GM23338 (cell line): ENCODE data around the gene NSD1. TPM values are rescaled to one million over a fixed set of nuclear protein-coding genes. Genes with fewer than 3 reads are reported as not detected.

Experiments used
- ATAC-seq: fragments of 200-7000 bp; cut with Tn5 transposase; 3 replicates; pipeline ENCODE4 v1.9.1; 2020
- DNase-seq: peaks from one replicate; pipeline ENCODE4 v3.0.0-alpha.2; 2015; ENCODE audit warnings: low spot score
- H2AFZ ChIP-seq: fragments of 200-600 bp; sonication (generic); 2 replicates; pipeline ENCODE4 v1.8.0; 2016; ENCODE audit warnings: antibody characterized with exemption, mild to moderate bottlenecking, moderate library complexity
- H3F3A ChIP-seq: fragments of 200-600 bp; sonication (generic); replicated peaks from 2 replicates; pipeline ENCODE4 v1.8.0; 2017; ENCODE audit warnings: antibody characterized with exemption, mixed run types, low read depth
- H3K27ac ChIP-seq: fragments of 200-600 bp; sonication (generic); 2 replicates; pipeline ENCODE4 v1.6.1; 2016; ENCODE audit warnings: low read depth
- H3K27me3 ChIP-seq: fragments of 200-600 bp; sonication (generic); 2 replicates; pipeline ENCODE4 v1.8.0; 2016; ENCODE audit warnings: mild to moderate bottlenecking, mixed run types, moderate library complexity; ENCODE audit not compliant: insufficient read depth
- H3K36me3 ChIP-seq: fragments of 200-600 bp; sonication (generic); 2 replicates; pipeline ENCODE4 v1.8.0; 2016; ENCODE audit warnings: mild to moderate bottlenecking; ENCODE audit not compliant: insufficient read depth
- H3K4me1 ChIP-seq: fragments of 200-600 bp; sonication (generic); 2 replicates; pipeline ENCODE4 v1.8.0; 2016; ENCODE audit warnings: mild to moderate bottlenecking, moderate library complexity; ENCODE audit not compliant: insufficient read depth
- H3K4me2 ChIP-seq: fragments of 200-600 bp; sonication (generic); 2 replicates; pipeline ENCODE4 v1.7.1; 2017; ENCODE audit warnings: mixed run types
- H3K4me3 ChIP-seq: fragments of 200-600 bp; sonication (generic); 2 replicates; pipeline ENCODE4 v1.6.1; 2016; ENCODE audit warnings: mixed run types
- H3K79me2 ChIP-seq: fragments of 200-600 bp; sonication (generic); replicated peaks from 2 replicates; pipeline ENCODE4 v1.8.0; 2017; ENCODE audit warnings: mild to moderate bottlenecking; ENCODE audit not compliant: insufficient read depth
- H3K9me2 ChIP-seq: fragments of 200-600 bp; sonication (generic); 2 replicates; pipeline ENCODE4 v1.8.0; 2017; ENCODE audit not compliant: insufficient read depth
- H4K20me1 ChIP-seq: fragments of 200-600 bp; sonication (generic); replicated peaks from 2 replicates; pipeline ENCODE4 v1.8.0; 2017; ENCODE audit warnings: mild to moderate bottlenecking; ENCODE audit not compliant: insufficient read depth
- H3K27ac Mint-ChIP-seq: 2 replicates; pipeline ENCODE4 v1.8.0; 2020; ENCODE audit warnings: inconsistent platforms, mild to moderate bottlenecking, moderate library complexity, mixed read lengths
- H3K27me3 Mint-ChIP-seq: 3 replicates; pipeline ENCODE4 v1.8.0; 2022; ENCODE audit warnings: low read depth, mild to moderate bottlenecking, moderate library complexity, mixed read lengths, inconsistent platforms; ENCODE audit not compliant: insufficient read depth, poor library complexity
- H3K36me3 Mint-ChIP-seq: 3 replicates; pipeline ENCODE4 v1.8.0; 2021; ENCODE audit warnings: low read depth, mild to moderate bottlenecking, inconsistent platforms, moderate library complexity, mixed read lengths
- H3K4me1 Mint-ChIP-seq: 3 replicates; pipeline ENCODE4 v1.8.0; 2020; ENCODE audit warnings: mild to moderate bottlenecking, inconsistent platforms, mixed read lengths
- H3K4me3 Mint-ChIP-seq: 3 replicates; pipeline ENCODE4 v1.8.0; 2021; ENCODE audit warnings: moderate library complexity, mild to moderate bottlenecking, inconsistent platforms, mixed read lengths
- H3K9me3 Mint-ChIP-seq: 3 replicates; pipeline ENCODE4 v1.8.0; 2020; ENCODE audit warnings: moderate library complexity, mild to moderate bottlenecking, inconsistent platforms, mixed read lengths
- CREB1 ChIP-seq: fragments of 250-450 bp; sonication (Bioruptor Pico); IDR thresholded peaks from 2 replicates; pipeline ENCODE4 v1.5.0; 2020; ENCODE audit warnings: low read depth, mild to moderate bottlenecking, moderate library complexity
- EZH2 ChIP-seq: fragments of 200-600 bp; sonication (generic); IDR thresholded peaks from one replicate; pipeline ENCODE4 v1.8.0; 2017; ENCODE audit warnings: antibody characterized with exemption, mild to moderate bottlenecking, low read depth; ENCODE audit not compliant: unreplicated experiment
- JUNB ChIP-seq: IDR thresholded peaks from one replicate; pipeline ENCODE4 v1.6.1; 2016; ENCODE audit warnings: antibody characterized with exemption; ENCODE audit not compliant: unreplicated experiment
- NANOG ChIP-seq: IDR thresholded peaks from 2 replicates; pipeline ENCODE4 v1.6.1; 2016; ENCODE audit warnings: antibody characterized with exemption, borderline replicate concordance
- ZNF114 ChIP-seq: fragments of 250-450 bp; sonication (Bioruptor Pico); IDR thresholded peaks from 2 replicates; pipeline ENCODE4 v1.5.0; 2020; ENCODE audit warnings: mild to moderate bottlenecking, moderate library complexity
- polyA plus RNA-seq: library from polyadenylated mRNA; unstranded; fragments of >200 nt; fragmentation: Nextera tagmentation; extraction: Ambion mirVana; gene quantifications from 2 replicates; pipeline ENCODE4 v1.2.1, GENCODE V29; 2016
- total RNA-seq: library from RNA; depleted of rRNA; stranded (reverse); fragments of >200 nt; shearing (Covaris generic); gene quantifications from 2 replicates; pipeline ENCODE4 v1.2.3, GENCODE V29; 2014
- TF ChIP-seq, protein P1 (sequence below): IDR thresholded peaks from one replicate; pipeline ENCODE4 v1.6.1; 2018; ENCODE audit warnings: antibody characterized with exemption; ENCODE audit not compliant: unreplicated experiment
- TF ChIP-seq, protein P2 (sequence below): fragments of 250-450 bp; sonication (Bioruptor Pico); IDR thresholded peaks from 2 replicates; pipeline ENCODE4 v1.5.0; 2020; ENCODE audit warnings: mild to moderate bottlenecking, moderate library complexity
- TF ChIP-seq, protein P3 (sequence below), 2 experiments: fragments of 200-600 bp in 1 of 2; sonication (generic) in 1 of 2; conservative IDR thresholded peaks; 2 replicates each; pipeline versions ENCODE4 v1.5.1 to v1.6.1; 2016 to 2017; ENCODE audit warnings: antibody characterized with exemption in 2 of 2, low read depth in 2 of 2, mild to moderate bottlenecking in 2 of 2, moderate library complexity in 1 of 2

The NSD1 gene
- total and polyA plus RNA-seq, 2 experiments from 2014 or later, result 96.4 to 106 TPM

DNA sequence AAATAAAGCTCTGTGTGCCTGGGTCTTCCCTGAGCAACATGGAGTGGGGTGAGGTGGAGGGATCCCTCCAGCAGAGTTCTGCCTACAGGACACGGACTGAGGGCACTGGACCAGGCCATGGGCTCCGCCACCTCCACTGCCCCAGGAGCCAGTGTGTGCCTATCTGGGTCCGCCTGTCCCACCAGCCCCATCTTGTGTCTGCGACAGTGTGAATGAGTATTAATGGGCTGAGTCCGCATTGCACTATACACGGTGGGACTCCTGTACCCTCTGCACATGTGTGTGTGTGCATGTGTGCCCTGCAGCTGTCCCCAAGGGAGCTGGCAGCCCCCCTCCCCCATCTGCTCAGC, 35.5 kb upstream of the NSD1 start:
- Histone ChIP-seq H3K4me2 (no peak overlapping the region), H3K27me3 (no peaks in the 10 kb centered on the region), H3K9me2 (no peaks in the 10 kb centered on the region), H3K79me2 (no peaks in the 10 kb centered on the region), H3K4me1 (peaks cover 18% of the 10 kb centered on the region), H2AFZ (no peak overlapping the region), H3K36me3 (no peaks in the 10 kb centered on the region), H3K27ac (no peak overlapping the region), H3F3A (0 out of 2 replicates have a peak, but pooled peaks cover 8% of the 10 kb centered on the region), H3K4me3 (no peak overlapping the region), H4K20me1 (peaks cover 5% of the 10 kb centered on the region; the same call in 1 of the 2 replicates)
- peaks cover 22% of the 10 kb centered on the region for H3K36me3 Mint-ChIP-seq
- peaks cover 19% of the 10 kb centered on the region for H3K4me1 Mint-ChIP-seq
- no peak overlapping the region for H3K4me3 Mint-ChIP-seq
- no peaks in the 10 kb centered on the region for H3K9me3 Mint-ChIP-seq
- H3K27me3 Mint-ChIP-seq, result peaks cover 12% of the 10 kb centered on the region
- TF ChIP-seq ZNF114 (CRISPR knock-in tag), result no peak
- TF ChIP-seq JUNB, result no peak
- TF ChIP-seq, protein P1, sequence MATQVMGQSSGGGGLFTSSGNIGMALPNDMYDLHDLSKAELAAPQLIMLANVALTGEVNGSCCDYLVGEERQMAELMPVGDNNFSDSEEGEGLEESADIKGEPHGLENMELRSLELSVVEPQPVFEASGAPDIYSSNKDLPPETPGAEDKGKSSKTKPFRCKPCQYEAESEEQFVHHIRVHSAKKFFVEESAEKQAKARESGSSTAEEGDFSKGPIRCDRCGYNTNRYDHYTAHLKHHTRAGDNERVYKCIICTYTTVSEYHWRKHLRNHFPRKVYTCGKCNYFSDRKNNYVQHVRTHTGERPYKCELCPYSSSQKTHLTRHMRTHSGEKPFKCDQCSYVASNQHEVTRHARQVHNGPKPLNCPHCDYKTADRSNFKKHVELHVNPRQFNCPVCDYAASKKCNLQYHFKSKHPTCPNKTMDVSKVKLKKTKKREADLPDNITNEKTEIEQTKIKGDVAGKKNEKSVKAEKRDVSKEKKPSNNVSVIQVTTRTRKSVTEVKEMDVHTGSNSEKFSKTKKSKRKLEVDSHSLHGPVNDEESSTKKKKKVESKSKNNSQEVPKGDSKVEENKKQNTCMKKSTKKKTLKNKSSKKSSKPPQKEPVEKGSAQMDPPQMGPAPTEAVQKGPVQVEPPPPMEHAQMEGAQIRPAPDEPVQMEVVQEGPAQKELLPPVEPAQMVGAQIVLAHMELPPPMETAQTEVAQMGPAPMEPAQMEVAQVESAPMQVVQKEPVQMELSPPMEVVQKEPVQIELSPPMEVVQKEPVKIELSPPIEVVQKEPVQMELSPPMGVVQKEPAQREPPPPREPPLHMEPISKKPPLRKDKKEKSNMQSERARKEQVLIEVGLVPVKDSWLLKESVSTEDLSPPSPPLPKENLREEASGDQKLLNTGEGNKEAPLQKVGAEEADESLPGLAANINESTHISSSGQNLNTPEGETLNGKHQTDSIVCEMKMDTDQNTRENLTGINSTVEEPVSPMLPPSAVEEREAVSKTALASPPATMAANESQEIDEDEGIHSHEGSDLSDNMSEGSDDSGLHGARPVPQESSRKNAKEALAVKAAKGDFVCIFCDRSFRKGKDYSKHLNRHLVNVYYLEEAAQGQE, result no peak
- TF ChIP-seq CREB1 (CRISPR knock-in tag), result no peak
- TF ChIP-seq, protein P2, sequence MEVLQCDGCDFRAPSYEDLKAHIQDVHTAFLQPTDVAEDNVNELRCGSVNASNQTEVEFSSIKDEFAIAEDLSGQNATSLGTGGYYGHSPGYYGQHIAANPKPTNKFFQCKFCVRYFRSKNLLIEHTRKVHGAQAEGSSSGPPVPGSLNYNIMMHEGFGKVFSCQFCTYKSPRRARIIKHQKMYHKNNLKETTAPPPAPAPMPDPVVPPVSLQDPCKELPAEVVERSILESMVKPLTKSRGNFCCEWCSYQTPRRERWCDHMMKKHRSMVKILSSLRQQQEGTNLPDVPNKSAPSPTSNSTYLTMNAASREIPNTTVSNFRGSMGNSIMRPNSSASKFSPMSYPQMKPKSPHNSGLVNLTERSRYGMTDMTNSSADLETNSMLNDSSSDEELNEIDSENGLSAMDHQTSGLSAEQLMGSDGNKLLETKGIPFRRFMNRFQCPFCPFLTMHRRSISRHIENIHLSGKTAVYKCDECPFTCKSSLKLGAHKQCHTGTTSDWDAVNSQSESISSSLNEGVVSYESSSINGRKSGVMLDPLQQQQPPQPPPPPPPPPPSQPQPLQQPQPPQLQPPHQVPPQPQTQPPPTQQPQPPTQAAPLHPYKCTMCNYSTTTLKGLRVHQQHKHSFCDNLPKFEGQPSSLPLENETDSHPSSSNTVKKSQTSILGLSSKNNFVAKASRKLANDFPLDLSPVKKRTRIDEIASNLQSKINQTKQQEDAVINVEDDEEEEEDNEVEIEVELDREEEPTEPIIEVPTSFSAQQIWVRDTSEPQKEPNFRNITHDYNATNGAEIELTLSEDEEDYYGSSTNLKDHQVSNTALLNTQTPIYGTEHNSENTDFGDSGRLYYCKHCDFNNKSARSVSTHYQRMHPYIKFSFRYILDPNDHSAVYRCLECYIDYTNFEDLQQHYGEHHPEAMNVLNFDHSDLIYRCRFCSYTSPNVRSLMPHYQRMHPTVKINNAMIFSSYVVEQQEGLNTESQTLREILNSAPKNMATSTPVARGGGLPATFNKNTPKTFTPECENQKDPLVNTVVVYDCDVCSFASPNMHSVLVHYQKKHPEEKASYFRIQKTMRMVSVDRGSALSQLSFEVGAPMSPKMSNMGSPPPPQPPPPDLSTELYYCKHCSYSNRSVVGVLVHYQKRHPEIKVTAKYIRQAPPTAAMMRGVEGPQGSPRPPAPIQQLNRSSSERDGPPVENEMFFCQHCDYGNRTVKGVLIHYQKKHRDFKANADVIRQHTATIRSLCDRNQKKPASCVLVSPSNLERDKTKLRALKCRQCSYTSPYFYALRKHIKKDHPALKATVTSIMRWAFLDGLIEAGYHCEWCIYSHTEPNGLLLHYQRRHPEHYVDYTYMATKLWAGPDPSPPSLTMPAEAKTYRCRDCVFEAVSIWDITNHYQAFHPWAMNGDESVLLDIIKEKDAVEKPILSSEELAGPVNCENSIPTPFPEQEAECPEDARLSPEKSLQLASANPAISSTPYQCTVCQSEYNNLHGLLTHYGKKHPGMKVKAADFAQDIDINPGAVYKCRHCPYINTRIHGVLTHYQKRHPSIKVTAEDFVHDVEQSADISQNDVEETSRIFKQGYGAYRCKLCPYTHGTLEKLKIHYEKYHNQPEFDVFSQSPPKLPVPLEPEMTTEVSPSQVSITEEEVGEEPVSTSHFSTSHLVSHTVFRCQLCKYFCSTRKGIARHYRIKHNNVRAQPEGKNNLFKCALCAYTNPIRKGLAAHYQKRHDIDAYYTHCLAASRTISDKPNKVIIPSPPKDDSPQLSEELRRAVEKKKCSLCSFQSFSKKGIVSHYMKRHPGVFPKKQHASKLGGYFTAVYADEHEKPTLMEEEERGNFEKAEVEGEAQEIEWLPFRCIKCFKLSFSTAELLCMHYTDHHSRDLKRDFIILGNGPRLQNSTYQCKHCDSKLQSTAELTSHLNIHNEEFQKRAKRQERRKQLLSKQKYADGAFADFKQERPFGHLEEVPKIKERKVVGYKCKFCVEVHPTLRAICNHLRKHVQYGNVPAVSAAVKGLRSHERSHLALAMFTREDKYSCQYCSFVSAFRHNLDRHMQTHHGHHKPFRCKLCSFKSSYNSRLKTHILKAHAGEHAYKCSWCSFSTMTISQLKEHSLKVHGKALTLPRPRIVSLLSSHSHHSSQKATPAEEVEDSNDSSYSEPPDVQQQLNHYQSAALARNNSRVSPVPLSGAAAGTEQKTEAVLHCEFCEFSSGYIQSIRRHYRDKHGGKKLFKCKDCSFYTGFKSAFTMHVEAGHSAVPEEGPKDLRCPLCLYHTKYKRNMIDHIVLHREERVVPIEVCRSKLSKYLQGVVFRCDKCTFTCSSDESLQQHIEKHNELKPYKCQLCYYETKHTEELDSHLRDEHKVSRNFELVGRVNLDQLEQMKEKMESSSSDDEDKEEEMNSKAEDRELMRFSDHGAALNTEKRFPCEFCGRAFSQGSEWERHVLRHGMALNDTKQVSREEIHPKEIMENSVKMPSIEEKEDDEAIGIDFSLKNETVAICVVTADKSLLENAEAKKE (CRISPR knock-in tag), result no peak
- no peak for TF ChIP-seq NANOG
- TF ChIP-seq EZH2, result no peak
- TF ChIP-seq, protein P3, sequence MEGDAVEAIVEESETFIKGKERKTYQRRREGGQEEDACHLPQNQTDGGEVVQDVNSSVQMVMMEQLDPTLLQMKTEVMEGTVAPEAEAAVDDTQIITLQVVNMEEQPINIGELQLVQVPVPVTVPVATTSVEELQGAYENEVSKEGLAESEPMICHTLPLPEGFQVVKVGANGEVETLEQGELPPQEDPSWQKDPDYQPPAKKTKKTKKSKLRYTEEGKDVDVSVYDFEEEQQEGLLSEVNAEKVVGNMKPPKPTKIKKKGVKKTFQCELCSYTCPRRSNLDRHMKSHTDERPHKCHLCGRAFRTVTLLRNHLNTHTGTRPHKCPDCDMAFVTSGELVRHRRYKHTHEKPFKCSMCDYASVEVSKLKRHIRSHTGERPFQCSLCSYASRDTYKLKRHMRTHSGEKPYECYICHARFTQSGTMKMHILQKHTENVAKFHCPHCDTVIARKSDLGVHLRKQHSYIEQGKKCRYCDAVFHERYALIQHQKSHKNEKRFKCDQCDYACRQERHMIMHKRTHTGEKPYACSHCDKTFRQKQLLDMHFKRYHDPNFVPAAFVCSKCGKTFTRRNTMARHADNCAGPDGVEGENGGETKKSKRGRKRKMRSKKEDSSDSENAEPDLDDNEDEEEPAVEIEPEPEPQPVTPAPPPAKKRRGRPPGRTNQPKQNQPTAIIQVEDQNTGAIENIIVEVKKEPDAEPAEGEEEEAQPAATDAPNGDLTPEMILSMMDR (conservative IDR thresholded peaks at IDR 0.05; ENCODE audit: low read depth in 2 of 2), result 0 out of 4 replicates have a peak, but pooled peaks of 1 of the 2 experiments have one; percentile 14
- no peak overlapping the region for H3K27ac Mint-ChIP-seq
- DNase-seq (no peak), ATAC-seq (no peak; the same call in 2 of the 3 replicates)
